Femur (tissue), 1 donor: ENCODE measurements around the gene ATG3.
A peak's percentile ranks its signal among the peaks of the same experiment; 100 is the strongest.
"Not testable (repeated sequence)": the region's sequence is repeated elsewhere in the genome, so short reads cannot be mapped to it uniquely, and the experiment has no call there.

Experiments used
- DNase-seq: peaks from one replicate; pipeline ENCODE4 v3.0.0-alpha.2; 2017

ATG3 gene

GRCh38 chr3:112560721-112561483 is 860 bp downstream of the ATG3 start:
- peak; percentile 85 for DNase-seq

GRCh38 chr3:112560307-112560706 is 1.5 kb downstream of the ATG3 start:
- DNase-seq = no peak

GRCh38 chr3:112557976-112558375 is 3.8 kb downstream of the ATG3 start:
- no peak for DNase-seq

DNA sequence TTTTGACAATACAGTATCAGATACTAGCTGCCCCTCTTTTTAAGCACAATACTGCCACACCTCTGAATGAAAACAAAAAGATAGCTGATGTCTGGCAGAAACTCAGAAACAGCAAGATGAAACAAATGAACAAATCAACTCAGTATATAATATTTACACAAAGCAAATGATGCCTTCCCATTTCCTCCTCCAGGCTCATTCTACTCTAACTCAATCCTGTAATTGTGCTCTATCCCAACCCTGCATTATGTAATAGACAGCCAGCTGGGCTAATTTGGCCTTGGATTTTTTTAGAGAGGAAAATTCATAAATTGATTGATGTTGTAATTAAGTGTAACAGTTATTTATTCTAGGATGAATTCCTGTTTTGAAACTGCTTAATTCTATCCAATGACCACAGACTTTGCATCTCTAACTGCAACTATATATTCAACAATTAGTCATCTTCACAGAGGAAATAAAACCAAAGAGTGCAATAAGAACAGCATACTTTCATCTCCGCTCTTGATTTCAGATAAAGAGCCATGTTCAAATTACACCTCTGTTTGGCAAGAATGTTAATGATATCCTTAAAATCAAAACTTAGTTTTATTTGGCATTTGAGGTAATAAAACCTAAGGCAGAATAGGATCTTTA is 6.1 kb downstream of the ATG3 start:
- DNase-seq = no peak

DNA sequence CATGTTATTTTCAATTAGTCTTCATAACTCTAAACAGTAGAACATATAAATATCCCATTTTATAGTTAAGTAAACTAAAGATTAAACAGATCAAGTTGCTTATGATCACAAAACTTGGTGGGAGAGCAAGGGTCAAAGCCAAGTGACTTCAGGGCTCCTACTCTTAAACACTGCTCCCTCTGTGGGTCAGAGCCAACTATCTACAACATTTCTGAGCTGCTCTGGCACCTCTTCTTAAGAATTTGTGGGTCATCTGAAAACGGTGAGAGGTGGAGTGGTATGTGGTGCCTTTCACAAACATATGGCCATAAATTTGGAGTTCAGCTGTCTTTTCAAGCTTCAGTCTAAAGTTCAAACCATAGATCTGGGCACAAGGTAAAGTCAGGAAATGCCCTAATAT is 10.9 kb downstream of the ATG3 start:
- no peak for DNase-seq

- no peak for DNase-seq
Measured at GRCh38 chr3:112546216-112546759, 15.5 kb downstream of the ATG3 start.

GRCh38 chr3:112539825-112540650 is 21.7 kb downstream of the ATG3 start:
- no peak for DNase-seq

DNA sequence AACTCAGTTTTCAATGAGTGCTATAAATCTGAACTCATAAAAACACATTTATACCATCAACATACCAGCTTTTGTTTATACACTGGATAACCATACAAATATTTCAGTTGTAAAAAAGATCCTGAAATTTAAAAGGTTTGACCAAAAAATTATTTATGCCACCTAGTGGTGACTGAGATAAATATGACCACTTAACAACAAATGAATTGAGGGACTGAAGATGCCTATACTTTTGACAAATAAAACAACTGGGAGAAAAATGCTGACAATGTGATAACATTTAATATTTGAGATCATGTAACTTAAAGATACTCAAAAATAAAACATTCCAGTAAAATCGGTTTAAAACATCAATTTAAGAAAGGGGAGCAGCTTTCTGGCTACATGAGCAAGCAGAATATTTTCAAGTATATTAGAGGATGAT is 30.4 kb downstream of the ATG3 start:
- DNase-seq = no peak

- DNase-seq = no peak
Measured at GRCh38 chr3:112530573-112530972, 31.2 kb downstream of the ATG3 start.

DNA sequence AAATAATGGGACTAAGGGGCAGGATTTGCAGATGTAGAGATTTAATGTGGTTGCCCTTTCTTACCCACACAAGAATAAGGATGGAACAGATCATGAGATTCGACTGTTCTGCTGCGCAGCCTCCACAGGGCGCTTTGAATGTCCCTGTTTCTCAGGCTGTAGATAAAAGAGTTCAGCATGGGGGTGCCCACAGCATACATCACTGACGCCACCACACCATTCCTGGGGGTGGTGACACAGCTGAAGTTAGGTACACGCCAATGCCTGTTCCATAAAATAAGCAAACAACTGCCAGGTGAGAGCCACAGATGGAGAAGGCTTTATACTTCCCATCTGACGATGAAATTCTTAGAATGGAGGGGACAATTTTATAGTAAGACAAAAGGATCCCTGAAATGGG is 37.6 kb downstream of the ATG3 start:
- DNase-seq = not testable (repeated sequence)

GRCh38 chr3:112519424-112520001 is 42.2 kb downstream of the ATG3 start:
- peak; percentile 29 for DNase-seq

- DNase-seq = not testable (repeated sequence)
Measured at GRCh38 chr3:112518970-112519369, 42.8 kb downstream of the ATG3 start.

DNA sequence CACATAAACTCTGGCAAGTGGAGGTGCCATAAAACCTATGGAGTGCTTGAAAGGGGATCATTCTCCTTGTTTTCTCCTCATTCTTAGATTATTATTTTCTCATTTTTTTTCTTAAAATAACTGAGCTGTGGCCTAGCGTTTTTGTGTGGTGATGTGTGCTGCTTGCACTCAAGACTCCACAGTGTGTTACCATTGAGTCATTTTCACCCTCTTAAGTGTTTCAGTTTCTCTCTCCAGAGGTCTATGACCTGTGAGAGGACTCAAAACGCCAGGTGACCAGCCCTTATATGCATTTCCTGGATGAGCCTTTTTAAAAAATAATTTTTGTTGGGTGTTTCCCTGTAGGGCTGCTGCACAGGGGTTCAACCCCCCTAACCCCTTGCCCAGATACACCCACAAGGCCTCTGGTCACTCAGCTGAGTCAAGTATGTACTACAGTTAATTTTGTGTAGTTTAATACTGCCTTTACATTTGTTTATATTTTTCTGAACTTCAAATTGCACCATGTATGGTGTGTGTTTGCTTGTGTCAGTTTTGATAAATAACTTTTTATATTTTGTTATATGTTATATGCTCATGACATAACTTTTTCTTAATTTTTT is 47.1 kb downstream of the ATG3 start:
- DNase-seq = no peak

DNA sequence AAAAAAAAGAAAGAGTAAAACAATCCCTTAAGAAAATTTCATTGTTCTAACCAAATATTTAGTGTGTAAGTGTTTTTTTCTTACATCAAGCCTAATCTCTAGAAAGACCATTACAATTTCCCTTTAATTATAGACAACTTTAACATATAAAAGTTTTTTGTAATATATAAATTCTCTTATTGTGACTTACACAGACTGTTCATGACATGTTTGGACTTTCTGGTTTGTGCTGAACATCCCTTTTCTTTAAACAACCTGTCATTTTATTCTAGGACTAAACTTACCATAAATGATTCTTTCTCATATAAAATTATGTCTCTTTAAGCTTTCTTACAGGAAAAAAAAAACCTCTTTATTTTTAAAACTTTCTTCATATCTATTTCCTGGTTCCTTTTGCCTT is 49.4 kb downstream of the ATG3 start:
- no peak for DNase-seq

DNA sequence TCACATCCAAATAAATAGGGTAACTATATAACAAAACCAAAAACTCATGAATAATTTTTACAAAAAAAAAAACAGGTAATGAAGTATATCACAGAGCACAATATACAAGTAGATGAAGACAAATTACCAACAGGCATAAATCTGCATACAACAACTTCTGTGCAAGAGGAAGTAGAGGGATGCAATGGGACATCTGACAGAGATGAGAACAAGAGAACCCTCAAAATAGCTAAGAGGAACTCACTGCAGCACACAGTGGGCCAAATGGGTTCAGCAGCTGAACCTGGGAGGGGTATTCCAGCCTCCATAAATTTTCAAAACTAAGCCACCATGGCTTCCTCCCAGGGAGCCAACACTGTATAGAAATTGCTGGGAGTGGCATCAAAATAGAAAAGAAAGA is 52.9 kb downstream of the ATG3 start:
- no peak for DNase-seq

DNA sequence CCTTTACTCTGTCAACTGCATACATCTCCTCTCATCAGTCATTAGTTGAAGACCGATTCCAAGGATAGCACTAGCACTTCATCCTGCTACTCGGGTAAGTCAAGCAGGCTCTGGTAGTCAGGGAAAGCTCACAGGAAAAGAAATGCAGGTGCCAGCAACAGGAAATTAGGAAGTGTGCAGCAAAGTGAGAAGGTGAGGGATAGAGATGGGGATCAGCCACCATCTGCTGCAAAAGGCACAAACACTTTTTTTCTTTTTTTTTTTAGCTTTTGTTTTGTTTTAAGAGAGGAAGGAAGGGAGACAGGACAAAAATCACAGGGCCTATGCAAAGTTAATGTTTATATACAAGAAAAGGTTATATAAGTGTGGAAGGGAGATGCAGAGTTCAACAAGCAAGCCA is 53.5 kb downstream of the ATG3 start:
- no peak for DNase-seq

- DNase-seq = no peak
Measured at GRCh38 chr3:112505907-112506306, 55.9 kb downstream of the ATG3 start.

DNA sequence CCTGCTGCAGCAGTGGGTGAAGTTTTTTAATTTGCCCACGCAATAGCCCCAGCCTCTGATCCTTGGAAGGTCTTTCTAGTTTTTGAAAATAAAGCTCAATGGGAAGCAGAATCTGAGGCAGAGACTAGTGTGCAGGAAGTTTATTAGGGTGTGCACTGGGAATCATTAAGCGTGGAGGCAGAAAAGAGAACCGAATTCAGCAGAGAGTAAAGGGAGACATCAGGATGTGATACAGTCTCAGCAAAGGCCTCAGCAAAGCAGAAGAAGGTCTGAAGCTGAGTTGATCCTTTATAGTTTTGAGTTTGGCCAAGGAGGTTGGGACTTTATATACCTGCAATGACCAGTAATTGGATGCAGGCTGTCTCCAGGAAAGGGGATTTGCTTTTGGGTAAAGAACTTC is 57.6 kb downstream of the ATG3 start:
- no peak for DNase-seq

DNA sequence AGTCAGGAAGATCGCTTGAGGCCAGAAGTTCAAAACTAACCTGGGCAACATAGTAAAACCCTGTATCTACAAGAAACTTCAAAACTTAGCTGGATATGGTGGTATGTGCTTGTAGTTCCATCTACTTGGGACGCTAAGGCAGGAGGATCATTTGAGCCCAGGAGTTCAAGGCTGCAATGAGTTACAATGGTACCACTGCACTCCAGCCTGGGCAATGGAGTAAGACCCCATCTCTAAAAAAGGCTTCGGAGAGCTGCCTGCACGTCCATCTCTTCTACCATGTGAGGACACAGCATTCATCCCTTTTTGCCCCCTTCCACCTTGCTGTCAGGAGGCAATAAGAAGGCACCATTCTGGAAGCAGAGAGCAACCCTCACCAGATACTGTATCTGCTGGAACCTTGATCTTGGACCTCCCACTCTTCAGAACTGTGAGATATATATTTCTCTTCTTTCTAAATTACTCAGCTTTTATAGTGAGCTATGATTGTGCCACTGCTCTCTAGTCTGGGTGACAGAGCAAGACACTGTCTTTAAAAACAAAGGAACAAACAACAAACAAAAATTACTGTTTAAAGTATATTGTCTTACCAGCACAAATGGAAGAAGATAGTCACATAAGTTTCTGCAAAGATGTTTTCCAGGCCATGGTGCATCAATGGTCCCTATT is 58.3 kb downstream of the ATG3 start:
- DNase-seq = no peak

- DNase-seq = no peak
Measured at GRCh38 chr3:112500621-112501020, 61.1 kb downstream of the ATG3 start.

GRCh38 chr3:112498914-112499711 is 62.6 kb downstream of the ATG3 start, which contains the start of gene BTLA:
BTLA (minus strand) TSS chr3:112499472; CDS start chr3:112499358, 114 bp downstream.
- DNase-seq = no peak
